ENCODE measurements around the gene GPC1.

GRCh38 chr2:240510513-240511210 lies 75.2 kb downstream of the GPC1 start:
- TF ChIP-seq CTCF (conservative IDR thresholded peaks at IDR 0.05; ENCODE audit: low read depth in 2 of 2), result no peak
- no peak for TF ChIP-seq EZH2 (IDR thresholded peaks at IDR 0.05; ENCODE audit: low read depth, unreplicated experiment)
- TF ChIP-seq POLR2AphosphoS5 (IDR thresholded peaks at IDR 0.05; ENCODE audit: low read depth), result no peak
- TF ChIP-seq REST (IDR thresholded peaks at IDR 0.05; ENCODE audit: unreplicated experiment), result no peak
- no peak for TF ChIP-seq EZH2phosphoT487 (IDR thresholded peaks at IDR 0.05; ENCODE audit: unreplicated experiment)
- TF ChIP-seq CREB1 (CRISPR knock-in tag; IDR thresholded peaks at IDR 0.05; ENCODE audit: low read depth), result no peak
- TF ChIP-seq ETS1 (IDR thresholded peaks at IDR 0.05), result no peak
- no peak for TF ChIP-seq STAT1 (IDR thresholded peaks at IDR 0.05; ENCODE audit: unreplicated experiment)
- TF ChIP-seq JUNB (IDR thresholded peaks at IDR 0.05; ENCODE audit: unreplicated experiment), result no peak
- no peak for TF ChIP-seq ZNF462 (CRISPR knock-in tag; IDR thresholded peaks at IDR 0.05)
- TF ChIP-seq NANOG (IDR thresholded peaks at IDR 0.05; ENCODE audit: borderline replicate concordance), result no peak
- no peak for TF ChIP-seq ZNF331 (CRISPR knock-in tag; IDR thresholded peaks at IDR 0.05; ENCODE audit: low read depth)
